Activated T-helper 1 cell treated with anti-CD3 and anti-CD28 coated beads, Interleukin-12 subunit alpha, Interleukin-12 subunit beta, Interleukin-2, Interleukin-4 antibody, amounts not matched to agents 30 ng/mL and 10 ng/mL and 1 ng/mL, durations not matched to agents 14 hours and 24 hours and 36 hours (primary cell): ENCODE results near the gene EXOC6B. TPM values are rescaled to one million over a fixed set of nuclear protein-coding genes. Genes with fewer than 3 reads are reported as not detected.
A peak's percentile ranks its signal among the peaks of the same experiment; 100 is the strongest.

Source experiments
- DNase-seq: peaks from one replicate; pipeline ENCODE4 v3.0.0; 2021; ENCODE audit warnings: low spot score
- H3K27ac Mint-ChIP-seq: one replicate; pipeline ENCODE4 v1.8.0; 2021; ENCODE audit warnings: mild to moderate bottlenecking, mixed read lengths
- H3K27me3 Mint-ChIP-seq: one replicate; pipeline ENCODE4 v1.8.0; 2022; ENCODE audit warnings: mild to moderate bottlenecking, moderate library complexity, mixed read lengths; ENCODE audit not compliant: insufficient read depth
- H3K36me3 Mint-ChIP-seq: one replicate; pipeline ENCODE4 v1.8.0; 2021; ENCODE audit warnings: low read depth, mixed read lengths
- H3K4me1 Mint-ChIP-seq: one replicate; pipeline ENCODE4 v1.8.0; 2021; ENCODE audit warnings: low read depth, mixed read lengths
- H3K4me3 Mint-ChIP-seq: one replicate; pipeline ENCODE4 v1.8.0; 2021; ENCODE audit warnings: mild to moderate bottlenecking, moderate library complexity, mixed read lengths
- H3K9me3 Mint-ChIP-seq: one replicate; pipeline ENCODE4 v1.8.0; 2021; ENCODE audit warnings: mixed read lengths
- intact Hi-C: fragments of 100-400 bp; cut with micrococcal nuclease; formaldehyde crosslinking; loops from one replicate; pipeline ENCODE4 v1.15.1; 2024
- total RNA-seq: library from RNA; stranded (reverse); gene quantifications from 2 replicates; pipeline ENCODE4 v1.2.3, GENCODE V29; 2022

EXOC6B gene
- total RNA-seq, 1 donor from 2014 or later: 7.7 TPM

- H3K27me3 Mint-ChIP-seq: peaks cover 5% of the 10 kb centered on the region
- H3K27ac Mint-ChIP-seq: peak overlapping the region; percentile 50
- H3K4me1 Mint-ChIP-seq: peaks cover 48% of the 10 kb centered on the region
- H3K36me3 Mint-ChIP-seq: peaks cover 5% of the 10 kb centered on the region
- peak overlapping the region; percentile 84 for H3K4me3 Mint-ChIP-seq
- no peak for DNase-seq
- intact Hi-C loops: loop anchor here (1.0 kb wide), 1 partner anchor 36 kb away; no protein-coding TSS in a partner anchor
- H3K9me3 Mint-ChIP-seq: no peaks in the 10 kb centered on the region
Measured at GRCh38 chr2:72826156-72826477, 284 bp upstream of the EXOC6B start.

GRCh38 chr2:72824224-72824842, 1.5 kb downstream of the EXOC6B start:
- Mint-ChIP-seq H3K27ac (no peak overlapping the region), H3K36me3 (peaks cover 7% of the 10 kb centered on the region), H3K4me1 (peaks cover 31% of the 10 kb centered on the region), H3K4me3 (peak overlapping the region; percentile 93), H3K27me3 (peaks cover 5% of the 10 kb centered on the region), H3K9me3 (no peaks in the 10 kb centered on the region)
- DNase-seq: no peak
- intact Hi-C loops: loop anchor here (2.0 kb wide), 1 partner anchor 246 kb away; the partner anchor contains the start of gene SFXN5

GRCh38 chr2:72822794-72823193, 3.0 kb downstream of the EXOC6B start:
- Mint-ChIP-seq H3K4me1 (peaks cover 26% of the 10 kb centered on the region), H3K27ac (no peak overlapping the region), H3K4me3 (no peak overlapping the region), H3K36me3 (peaks cover 7% of the 10 kb centered on the region), H3K27me3 (peaks cover 5% of the 10 kb centered on the region), H3K9me3 (no peaks in the 10 kb centered on the region)
- DNase-seq: no peak
- intact Hi-C loops: no loop called here

DNA sequence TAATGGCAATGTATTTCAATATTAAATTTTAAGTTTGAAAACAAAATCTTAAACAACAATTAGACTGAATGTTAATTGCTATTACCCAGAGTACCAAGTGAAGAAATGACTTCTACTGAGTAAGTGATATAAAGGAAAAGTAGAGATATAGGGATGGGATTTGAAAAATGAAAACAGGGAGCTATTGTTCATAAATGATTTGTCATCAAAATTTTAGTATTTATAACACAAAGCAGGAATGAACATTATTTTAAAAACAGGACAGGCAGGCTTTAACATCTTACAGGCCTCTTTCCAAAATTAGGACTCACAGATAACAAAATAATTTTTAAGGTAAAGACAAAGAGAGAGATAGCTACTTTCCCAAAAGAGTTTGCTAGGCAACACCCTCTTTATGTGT, 3.9 kb downstream of the EXOC6B start:
- no peak for DNase-seq
- H3K27ac Mint-ChIP-seq: no peak overlapping the region
- peaks cover 7% of the 10 kb centered on the region for H3K36me3 Mint-ChIP-seq
- H3K9me3 Mint-ChIP-seq: no peaks in the 10 kb centered on the region
- intact Hi-C loops: no loop called here
- peaks cover 5% of the 10 kb centered on the region for H3K27me3 Mint-ChIP-seq
- no peak overlapping the region for H3K4me3 Mint-ChIP-seq
- peaks cover 26% of the 10 kb centered on the region for H3K4me1 Mint-ChIP-seq

- H3K4me1 Mint-ChIP-seq: peaks cover 23% of the 10 kb centered on the region
- no peak overlapping the region for H3K27ac Mint-ChIP-seq
- DNase-seq: no peak
- no peaks in the 10 kb centered on the region for H3K9me3 Mint-ChIP-seq
- no peak overlapping the region for H3K4me3 Mint-ChIP-seq
- peaks cover 5% of the 10 kb centered on the region for H3K27me3 Mint-ChIP-seq
- H3K36me3 Mint-ChIP-seq: peaks cover 7% of the 10 kb centered on the region
- intact Hi-C loops: no loop called here
Measured at GRCh38 chr2:72821118-72821517, 4.7 kb downstream of the EXOC6B start.

DNA sequence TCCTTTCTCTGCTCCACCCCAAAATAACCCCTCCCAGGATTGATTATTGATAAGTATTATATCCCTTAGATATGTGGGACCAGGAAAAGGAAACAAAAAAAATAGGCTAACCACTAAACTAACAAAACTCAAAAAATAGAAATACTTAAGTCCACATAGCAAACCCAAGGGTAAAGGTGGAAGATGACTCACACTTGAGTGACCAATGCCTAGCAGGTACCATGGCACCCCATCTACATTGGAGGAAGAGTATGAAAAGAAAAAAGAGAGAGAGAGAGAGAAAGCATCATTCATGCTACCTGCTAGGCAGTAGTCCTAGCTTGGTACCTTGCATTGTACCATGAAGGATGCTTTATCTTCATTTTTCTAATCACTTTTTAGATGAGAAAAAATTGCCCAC, 6.3 kb downstream of the EXOC6B start:
- Mint-ChIP-seq H3K27ac (no peak overlapping the region), H3K4me3 (no peak overlapping the region), H3K4me1 (peaks cover 9% of the 10 kb centered on the region), H3K9me3 (no peaks in the 10 kb centered on the region), H3K27me3 (peaks cover 3% of the 10 kb centered on the region), H3K36me3 (peaks cover 2% of the 10 kb centered on the region)
- intact Hi-C loops: no loop called here
- DNase-seq: no peak

DNA sequence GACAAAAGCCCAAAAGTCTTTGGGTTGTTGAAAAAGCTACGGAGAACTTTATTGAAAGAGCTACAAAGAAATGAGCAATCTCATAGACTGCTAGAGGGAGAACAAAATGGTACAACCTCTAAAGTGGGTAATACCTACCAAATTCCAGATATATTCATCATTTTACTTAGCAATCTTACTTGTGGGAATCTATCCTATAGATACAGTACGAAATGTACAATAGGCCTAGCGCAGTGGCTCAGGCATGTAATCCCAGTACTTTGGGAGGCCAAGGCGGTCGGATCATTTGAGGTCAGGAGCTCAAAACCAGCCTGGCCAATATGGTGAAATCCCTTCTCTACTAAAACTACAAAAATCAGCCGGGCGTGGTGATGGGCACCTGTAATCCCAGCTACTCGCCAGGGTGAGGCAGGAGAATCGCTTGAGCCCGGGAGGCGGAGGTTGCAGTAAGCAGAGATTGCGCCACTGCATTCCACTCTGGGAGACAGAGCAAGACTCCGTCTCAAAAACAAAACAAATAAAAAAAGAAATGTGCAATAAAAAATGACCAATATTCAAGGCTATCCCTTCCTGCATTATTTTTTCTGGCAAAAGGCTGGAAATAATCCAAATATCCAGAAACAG, 10.1 kb downstream of the EXOC6B start:
- Mint-ChIP-seq H3K4me3 (no peak overlapping the region), H3K27me3 (no peaks in the 10 kb centered on the region), H3K4me1 (no peaks in the 10 kb centered on the region), H3K36me3 (peaks cover 2% of the 10 kb centered on the region), H3K27ac (no peak overlapping the region), H3K9me3 (no peaks in the 10 kb centered on the region)
- no peak for DNase-seq
- intact Hi-C loops: no loop called here

GRCh38 chr2:72813841-72814240, 12.0 kb downstream of the EXOC6B start:
- peaks cover 2% of the 10 kb centered on the region for H3K36me3 Mint-ChIP-seq

GRCh38 chr2:72810165-72810564, 15.7 kb downstream of the EXOC6B start:
- Mint-ChIP-seq H3K27me3 (no peaks in the 10 kb centered on the region), H3K27ac (no peak overlapping the region), H3K36me3 (peaks cover 2% of the 10 kb centered on the region), H3K4me1 (no peaks in the 10 kb centered on the region), H3K4me3 (no peak overlapping the region), H3K9me3 (peaks cover 16% of the 10 kb centered on the region)
- intact Hi-C loops: no loop called here
- no peak for DNase-seq

More at GRCh38 chr2:72813841-72814240, 12.0 kb downstream of the EXOC6B start:
- no peak overlapping the region for H3K4me3 Mint-ChIP-seq
- peaks cover 11% of the 10 kb centered on the region for H3K9me3 Mint-ChIP-seq
- no peaks in the 10 kb centered on the region for H3K4me1 Mint-ChIP-seq
- DNase-seq: no peak
- intact Hi-C loops: no loop called here
- no peaks in the 10 kb centered on the region for H3K27me3 Mint-ChIP-seq
- no peak overlapping the region for H3K27ac Mint-ChIP-seq

GRCh38 chr2:72809095-72809494, 16.7 kb downstream of the EXOC6B start:
- no peak overlapping the region for H3K27ac Mint-ChIP-seq
- H3K4me1 Mint-ChIP-seq: no peaks in the 10 kb centered on the region

DNA sequence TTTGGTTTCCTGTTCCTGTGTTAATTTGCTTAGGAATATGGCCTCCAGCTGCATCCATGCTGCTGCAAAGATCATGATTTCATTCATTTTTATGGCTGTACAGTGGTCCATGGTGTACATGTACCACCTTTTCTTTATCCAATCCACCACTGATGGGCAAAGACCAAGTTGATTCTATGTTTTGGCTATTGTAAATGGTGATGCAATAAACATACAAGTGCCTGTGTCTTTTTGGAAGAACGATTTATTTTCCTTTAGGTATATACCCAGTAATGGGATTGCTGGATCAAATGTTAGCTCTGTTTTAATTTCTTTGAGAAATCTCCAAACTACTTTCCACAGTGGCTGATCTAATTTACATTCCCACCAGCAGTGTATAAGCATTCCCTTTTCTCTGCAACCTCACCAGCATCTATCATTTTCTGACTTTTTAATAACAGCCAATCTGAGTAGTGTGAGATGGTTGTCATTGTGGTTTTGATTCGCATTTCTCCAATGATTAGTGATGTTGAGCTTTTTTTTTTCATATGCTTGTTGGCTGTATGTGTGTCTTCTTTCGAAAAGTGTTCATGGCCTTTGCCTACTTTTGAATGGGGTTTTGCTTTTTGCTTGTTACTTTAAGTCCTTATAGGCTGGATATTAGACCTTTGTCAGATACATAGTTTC, 19.4 kb downstream of the EXOC6B start:
- peaks cover 2% of the 10 kb centered on the region for H3K36me3 Mint-ChIP-seq
- peaks cover 16% of the 10 kb centered on the region for H3K9me3 Mint-ChIP-seq
- intact Hi-C loops: loop anchor here (1.0 kb wide), 1 partner anchor 54 kb away; no protein-coding TSS in a partner anchor

More at GRCh38 chr2:72809095-72809494, 16.7 kb downstream of the EXOC6B start:
- no peaks in the 10 kb centered on the region for H3K27me3 Mint-ChIP-seq
- peaks cover 16% of the 10 kb centered on the region for H3K9me3 Mint-ChIP-seq
- no peak overlapping the region for H3K4me3 Mint-ChIP-seq
- intact Hi-C loops: no loop called here
- H3K36me3 Mint-ChIP-seq: peaks cover 2% of the 10 kb centered on the region
- DNase-seq: no peak

GRCh38 chr2:72803626-72804320, 22.1 kb downstream of the EXOC6B start:
- Mint-ChIP-seq H3K36me3 (no peaks in the 10 kb centered on the region), H3K27ac (no peak overlapping the region), H3K4me3 (no peak overlapping the region), H3K27me3 (no peaks in the 10 kb centered on the region), H3K9me3 (peaks cover 4% of the 10 kb centered on the region), H3K4me1 (no peaks in the 10 kb centered on the region)
- no peak for DNase-seq
- intact Hi-C loops: no loop called here

More for the DNA sequence above, 19.4 kb downstream of the EXOC6B start:
- Mint-ChIP-seq H3K27me3 (no peaks in the 10 kb centered on the region), H3K4me1 (no peaks in the 10 kb centered on the region), H3K27ac (no peak overlapping the region), H3K4me3 (no peak overlapping the region)
- no peak for DNase-seq

DNA sequence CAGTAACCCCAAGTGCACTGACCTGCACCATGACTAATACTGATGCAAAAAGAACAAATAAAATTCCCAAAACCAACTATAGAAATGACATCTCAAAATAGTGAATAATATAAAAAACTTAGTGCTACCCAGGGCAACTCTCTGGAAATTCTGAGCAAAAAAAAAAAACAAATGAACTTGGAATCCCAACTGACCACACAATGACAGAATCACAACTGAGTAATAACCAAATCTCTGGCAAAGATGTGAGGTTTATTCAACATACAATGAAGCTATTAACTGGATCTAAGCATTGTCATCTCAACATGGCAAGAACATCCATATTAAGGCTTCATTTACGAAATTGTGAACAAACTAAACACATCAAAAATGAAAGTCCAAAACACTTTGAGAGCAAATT, 22.7 kb downstream of the EXOC6B start:
- H3K4me1 Mint-ChIP-seq: no peaks in the 10 kb centered on the region
- no peak overlapping the region for H3K27ac Mint-ChIP-seq
- H3K27me3 Mint-ChIP-seq: no peaks in the 10 kb centered on the region
- H3K36me3 Mint-ChIP-seq: no peaks in the 10 kb centered on the region
- no peak for DNase-seq
- intact Hi-C loops: no loop called here
- H3K9me3 Mint-ChIP-seq: peaks cover 1% of the 10 kb centered on the region
- no peak overlapping the region for H3K4me3 Mint-ChIP-seq
